Left ventricle myocardium inferior (tissue), 1 donor: ENCODE measurements around the gene B3GALNT2. TPM values are rescaled to one million over a fixed set of nuclear protein-coding genes. Genes with fewer than 3 reads are reported as not detected.

ENCODE experiments used
- DNase-seq: peaks from one replicate; pipeline ENCODE4 v3.0.0-alpha.2; 2020
- H3K27ac ChIP-seq: fragments of 200-600 bp; replicated peaks from 2 replicates; pipeline ENCODE4 v1.8.0; 2021
- H3K27me3 ChIP-seq: fragments of 200-600 bp; 2 replicates; pipeline ENCODE4 v1.8.0; 2021; ENCODE audit warnings: low read depth
- H3K36me3 ChIP-seq: fragments of 200-600 bp; 2 replicates; pipeline ENCODE4 v1.8.0; 2021
- H3K4me1 ChIP-seq: fragments of 200-600 bp; 2 replicates; pipeline ENCODE4 v1.8.0; 2021
- H3K4me3 ChIP-seq: fragments of 200-600 bp; 2 replicates; pipeline ENCODE4 v1.8.0; 2021; ENCODE audit warnings: mild to moderate bottlenecking, moderate library complexity
- H3K9me3 ChIP-seq: fragments of 200-600 bp; replicated peaks from 2 replicates; pipeline ENCODE4 v1.8.0; 2021
- intact Hi-C: fragments of 100-400 bp; cut with micrococcal nuclease; formaldehyde crosslinking; loops from one replicate; pipeline ENCODE4 v1.11.0; 2022
- total RNA-seq: library from RNA; stranded (reverse); fragmentation: NEBNext Ultra II Directional; extraction: Animal tissue kit (Norgen Biotek cat#: 25700); gene quantifications from one replicate; pipeline ENCODE4 v1.2.1, GENCODE V29; 2021
- TF ChIP-seq, protein P1 (sequence below): fragments of 200-600 bp; IDR thresholded peaks from 2 replicates; pipeline ENCODE4 v1.8.0; 2021; ENCODE audit warnings: antibody characterized with exemption, mild to moderate bottlenecking, borderline replicate concordance
- donor health status: DM: no; HTN: yes; CAD: no; lungs with severe emphysema.

The B3GALNT2 gene
- total RNA-seq, 1 donor from 2014 or later = 23.0 TPM

- peaks cover 7% of the 10 kb centered on the region for H3K36me3 ChIP-seq
- no peaks in the 10 kb centered on the region for H3K27me3 ChIP-seq
- intact Hi-C loops = no loop called here
- no peak for DNase-seq
- H3K4me1 ChIP-seq = peaks cover 12% of the 10 kb centered on the region
- H3K27ac ChIP-seq = no peak overlapping the region
- H3K4me3 ChIP-seq = no peak overlapping the region
- TF ChIP-seq, protein P1, sequence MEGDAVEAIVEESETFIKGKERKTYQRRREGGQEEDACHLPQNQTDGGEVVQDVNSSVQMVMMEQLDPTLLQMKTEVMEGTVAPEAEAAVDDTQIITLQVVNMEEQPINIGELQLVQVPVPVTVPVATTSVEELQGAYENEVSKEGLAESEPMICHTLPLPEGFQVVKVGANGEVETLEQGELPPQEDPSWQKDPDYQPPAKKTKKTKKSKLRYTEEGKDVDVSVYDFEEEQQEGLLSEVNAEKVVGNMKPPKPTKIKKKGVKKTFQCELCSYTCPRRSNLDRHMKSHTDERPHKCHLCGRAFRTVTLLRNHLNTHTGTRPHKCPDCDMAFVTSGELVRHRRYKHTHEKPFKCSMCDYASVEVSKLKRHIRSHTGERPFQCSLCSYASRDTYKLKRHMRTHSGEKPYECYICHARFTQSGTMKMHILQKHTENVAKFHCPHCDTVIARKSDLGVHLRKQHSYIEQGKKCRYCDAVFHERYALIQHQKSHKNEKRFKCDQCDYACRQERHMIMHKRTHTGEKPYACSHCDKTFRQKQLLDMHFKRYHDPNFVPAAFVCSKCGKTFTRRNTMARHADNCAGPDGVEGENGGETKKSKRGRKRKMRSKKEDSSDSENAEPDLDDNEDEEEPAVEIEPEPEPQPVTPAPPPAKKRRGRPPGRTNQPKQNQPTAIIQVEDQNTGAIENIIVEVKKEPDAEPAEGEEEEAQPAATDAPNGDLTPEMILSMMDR = no peak
- H3K9me3 ChIP-seq = no peaks in the 10 kb centered on the region
Observed at GRCh38 chr1:235427447-235427846, 76.8 kb downstream of the B3GALNT2 start.

- no peaks in the 10 kb centered on the region for H3K9me3 ChIP-seq
- H3K4me1 ChIP-seq = peaks cover 12% of the 10 kb centered on the region
- no peaks in the 10 kb centered on the region for H3K27me3 ChIP-seq
- no peaks in the 10 kb centered on the region for H3K36me3 ChIP-seq
- no peak overlapping the region for H3K4me3 ChIP-seq
- DNase-seq = no peak
- H3K27ac ChIP-seq = no peak overlapping the region
- intact Hi-C loops = no loop called here
- TF ChIP-seq, protein P1 = no peak
Observed at GRCh38 chr1:235426680-235427079, 77.6 kb downstream of the B3GALNT2 start.

DNA sequence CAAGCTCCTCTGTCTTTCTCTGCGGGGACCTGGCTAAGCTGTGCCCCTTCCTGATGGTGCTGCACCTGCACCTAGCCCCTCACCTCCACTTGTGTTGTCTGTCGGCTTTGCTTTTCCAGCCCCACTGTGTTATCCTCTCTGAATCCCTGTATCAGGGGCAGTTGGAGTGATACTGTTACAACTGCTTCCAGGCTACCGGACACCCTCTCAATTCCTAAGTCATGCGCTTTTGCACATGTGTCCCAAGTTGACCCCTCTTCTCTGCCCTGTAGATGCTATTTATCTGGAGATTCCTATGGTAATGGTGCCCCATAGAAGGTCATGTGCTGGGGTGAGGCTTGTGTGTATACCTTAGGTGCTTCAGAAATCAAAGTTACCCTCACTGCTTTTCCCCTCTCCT, 78.1 kb downstream of the B3GALNT2 start:
- no peaks in the 10 kb centered on the region for H3K27me3 ChIP-seq
- H3K4me3 ChIP-seq = no peak overlapping the region
- no peaks in the 10 kb centered on the region for H3K36me3 ChIP-seq
- no peaks in the 10 kb centered on the region for H3K9me3 ChIP-seq
- TF ChIP-seq, protein P1 = no peak
- peaks cover 12% of the 10 kb centered on the region for H3K4me1 ChIP-seq
- no peak for DNase-seq
- intact Hi-C loops = no loop called here
- H3K27ac ChIP-seq = no peak overlapping the region

DNA sequence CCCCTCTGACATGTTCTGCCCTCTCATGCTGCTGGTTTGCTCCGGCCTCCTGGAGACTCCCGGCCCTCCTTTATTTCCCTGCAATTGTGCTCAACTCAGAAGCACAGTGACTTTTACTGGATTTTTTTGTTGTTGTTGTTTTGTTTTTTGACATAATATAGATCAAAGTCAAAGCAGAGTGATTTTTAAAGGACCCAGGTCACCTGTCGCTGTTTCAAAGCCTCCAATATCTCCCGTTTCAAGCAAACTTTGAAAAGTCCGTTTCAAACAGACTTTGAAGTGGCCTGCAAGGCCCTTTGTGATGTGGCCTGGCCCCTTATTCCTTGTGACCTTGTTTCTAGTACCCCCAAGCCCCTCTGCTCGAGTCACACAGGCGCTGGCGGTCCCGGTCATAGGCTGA, 78.9 kb downstream of the B3GALNT2 start:
- TF ChIP-seq, protein P1 = no peak
- intact Hi-C loops = no loop called here
- H3K4me1 ChIP-seq = peaks cover 12% of the 10 kb centered on the region

DNA sequence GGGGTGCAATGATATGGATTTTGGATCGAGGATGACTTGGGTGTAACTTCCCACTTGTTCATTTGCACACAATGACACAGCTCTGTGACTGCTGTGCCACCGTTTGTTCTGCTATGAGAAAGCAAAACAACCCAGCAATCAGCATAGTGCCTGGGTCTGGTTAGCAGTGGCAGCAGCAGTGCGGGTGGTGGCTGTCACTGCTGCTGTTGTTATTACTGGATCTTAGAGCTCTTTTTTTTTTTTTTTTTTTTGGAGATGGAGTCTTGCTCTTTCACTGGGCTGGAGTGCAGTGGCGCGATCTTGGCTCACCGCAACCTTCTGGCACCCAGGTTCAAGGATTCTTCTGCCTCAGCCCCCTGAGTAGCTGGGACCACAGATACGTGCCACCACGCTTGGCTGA, 80.2 kb downstream of the B3GALNT2 start:
- Histone ChIP-seq H3K4me3 (no peak overlapping the region), H3K36me3 (no peaks in the 10 kb centered on the region), H3K27me3 (no peaks in the 10 kb centered on the region), H3K4me1 (peaks cover 12% of the 10 kb centered on the region), H3K27ac (no peak overlapping the region), H3K9me3 (no peaks in the 10 kb centered on the region)
- TF ChIP-seq, protein P1 = no peak
- DNase-seq = no peak
- intact Hi-C loops = no loop called here

More for the DNA sequence above, 78.9 kb downstream of the B3GALNT2 start:
- no peaks in the 10 kb centered on the region for H3K9me3 ChIP-seq
- H3K27me3 ChIP-seq = no peaks in the 10 kb centered on the region
- no peak for DNase-seq
- H3K4me3 ChIP-seq = no peak overlapping the region
- H3K36me3 ChIP-seq = no peaks in the 10 kb centered on the region
- H3K27ac ChIP-seq = no peak overlapping the region
